Central memory CD8-positive, alpha-beta T cell (primary cell): Measurements from ENCODE around the gene IGSF21.

Experiments used
- ATAC-seq: fragments of 150-1000 bp; cut with Tn5 transposase; replicated peaks from 2 replicates; pipeline ENCODE4 v1.10.0; 2022; ENCODE audit warnings: mild to moderate bottlenecking, moderate FRiP score, moderate number of reproducible peaks; ENCODE audit not compliant: poor library complexity, severe bottlenecking; ENCODE audit errors: extremely low read depth
- DNase-seq, 2 donors: peaks; one replicate each; pipeline ENCODE4 v3.0.0; 2021; ENCODE audit warnings: low spot score in 2 of 2
- H3K27ac Mint-ChIP-seq: one replicate; pipeline ENCODE4 v1.8.0; 2022; ENCODE audit warnings: low read depth, mild to moderate bottlenecking, moderate library complexity, mixed read lengths
- H3K27me3 Mint-ChIP-seq: one replicate; pipeline ENCODE4 v1.8.0; 2022; ENCODE audit warnings: mixed read lengths
- H3K36me3 Mint-ChIP-seq: one replicate; pipeline ENCODE4 v1.8.0; 2022; ENCODE audit warnings: mild to moderate bottlenecking, moderate library complexity, mixed read lengths; ENCODE audit not compliant: insufficient read depth
- H3K4me1 Mint-ChIP-seq: one replicate; pipeline ENCODE4 v1.8.0; 2022; ENCODE audit warnings: mixed read lengths
- H3K4me3 Mint-ChIP-seq: one replicate; pipeline ENCODE4 v1.8.0; 2022; ENCODE audit warnings: mild to moderate bottlenecking, moderate library complexity, mixed read lengths
- H3K9me3 Mint-ChIP-seq: one replicate; pipeline ENCODE4 v1.8.0; 2022; ENCODE audit warnings: mixed read lengths

The IGSF21 gene

GRCh38 chr1:18200136-18200717 lies 92.6 kb downstream of the IGSF21 start:
- H3K9me3 Mint-ChIP-seq, result no peaks in the 10 kb centered on the region
- peaks cover 64% of the 10 kb centered on the region for H3K27me3 Mint-ChIP-seq
- no peak overlapping the region for H3K27ac Mint-ChIP-seq

GRCh38 chr1:18200918-18201317 lies 93.3 kb downstream of the IGSF21 start:
- no peak for ATAC-seq
- DNase-seq, result no peak
- peaks cover 64% of the 10 kb centered on the region for H3K27me3 Mint-ChIP-seq
- H3K9me3 Mint-ChIP-seq, result no peaks in the 10 kb centered on the region
- H3K4me1 Mint-ChIP-seq, result no peaks in the 10 kb centered on the region
- no peaks in the 10 kb centered on the region for H3K36me3 Mint-ChIP-seq
- H3K27ac Mint-ChIP-seq, result no peak overlapping the region
- H3K4me3 Mint-ChIP-seq, result no peak overlapping the region

More at GRCh38 chr1:18200136-18200717, 92.6 kb downstream of the IGSF21 start:
- Mint-ChIP-seq H3K36me3 (no peaks in the 10 kb centered on the region), H3K4me3 (no peak overlapping the region), H3K4me1 (no peaks in the 10 kb centered on the region)
- no peak for DNase-seq
- ATAC-seq, result no peak

GRCh38 chr1:18201997-18202719 lies 94.6 kb downstream of the IGSF21 start:
- DNase-seq (no peak), ATAC-seq (no peak)
- Mint-ChIP-seq H3K4me1 (no peaks in the 10 kb centered on the region), H3K4me3 (no peak overlapping the region), H3K9me3 (no peaks in the 10 kb centered on the region), H3K27me3 (peaks cover 67% of the 10 kb centered on the region), H3K27ac (no peak overlapping the region), H3K36me3 (no peaks in the 10 kb centered on the region)

GRCh38 chr1:18203645-18204044 lies 96.0 kb downstream of the IGSF21 start:
- Mint-ChIP-seq H3K36me3 (no peaks in the 10 kb centered on the region), H3K4me1 (no peaks in the 10 kb centered on the region), H3K27ac (no peak overlapping the region), H3K4me3 (no peak overlapping the region), H3K27me3 (peaks cover 67% of the 10 kb centered on the region), H3K9me3 (no peaks in the 10 kb centered on the region)
- DNase-seq (no peak), ATAC-seq (no peak)

- DNase-seq (no peak), ATAC-seq (no peak)
- Mint-ChIP-seq H3K36me3 (no peaks in the 10 kb centered on the region), H3K4me1 (no peaks in the 10 kb centered on the region), H3K4me3 (no peak overlapping the region), H3K27me3 (peaks cover 63% of the 10 kb centered on the region), H3K9me3 (no peaks in the 10 kb centered on the region), H3K27ac (no peak overlapping the region)
These were observed 97.0 kb downstream of the IGSF21 start for GRCh38 chr1:18204575-18204974.

GRCh38 chr1:18205319-18205718 lies 97.7 kb downstream of the IGSF21 start:
- no peaks in the 10 kb centered on the region for H3K36me3 Mint-ChIP-seq
- H3K27ac Mint-ChIP-seq, result no peak overlapping the region
- DNase-seq (no peak), ATAC-seq (no peak)
- H3K4me3 Mint-ChIP-seq, result no peak overlapping the region
- H3K27me3 Mint-ChIP-seq, result peaks cover 63% of the 10 kb centered on the region
- H3K4me1 Mint-ChIP-seq, result no peaks in the 10 kb centered on the region
- H3K9me3 Mint-ChIP-seq, result no peaks in the 10 kb centered on the region

GRCh38 chr1:18211764-18212163 lies 104.2 kb downstream of the IGSF21 start:
- DNase-seq (no peak), ATAC-seq (no peak)
- H3K27me3 Mint-ChIP-seq, result peaks cover 65% of the 10 kb centered on the region
- no peak overlapping the region for H3K27ac Mint-ChIP-seq
- H3K9me3 Mint-ChIP-seq, result no peaks in the 10 kb centered on the region
- no peaks in the 10 kb centered on the region for H3K4me1 Mint-ChIP-seq
- no peak overlapping the region for H3K4me3 Mint-ChIP-seq
- no peaks in the 10 kb centered on the region for H3K36me3 Mint-ChIP-seq

- no peaks in the 10 kb centered on the region for H3K36me3 Mint-ChIP-seq
- DNase-seq, result no peak
- no peak overlapping the region for H3K4me3 Mint-ChIP-seq
- peaks cover 10% of the 10 kb centered on the region for H3K9me3 Mint-ChIP-seq
- no peak overlapping the region for H3K27ac Mint-ChIP-seq
- peaks cover 46% of the 10 kb centered on the region for H3K27me3 Mint-ChIP-seq
- no peak for ATAC-seq
- H3K4me1 Mint-ChIP-seq, result no peaks in the 10 kb centered on the region
These were observed 109.9 kb downstream of the IGSF21 start for GRCh38 chr1:18217398-18218043.

GRCh38 chr1:18229625-18230024 lies 122.0 kb downstream of the IGSF21 start:
- Mint-ChIP-seq H3K4me3 (no peak overlapping the region), H3K27me3 (peaks cover 38% of the 10 kb centered on the region), H3K36me3 (peaks cover 2% of the 10 kb centered on the region), H3K27ac (no peak overlapping the region), H3K9me3 (no peaks in the 10 kb centered on the region), H3K4me1 (no peaks in the 10 kb centered on the region)
- ATAC-seq (no peak), DNase-seq (no peak)

GRCh38 chr1:18230321-18230720 lies 122.7 kb downstream of the IGSF21 start:
- ATAC-seq, result no peak
- Mint-ChIP-seq H3K27me3 (peaks cover 43% of the 10 kb centered on the region), H3K4me1 (no peaks in the 10 kb centered on the region), H3K9me3 (no peaks in the 10 kb centered on the region), H3K36me3 (no peaks in the 10 kb centered on the region), H3K27ac (no peak overlapping the region), H3K4me3 (no peak overlapping the region)
- DNase-seq, result no peak

GRCh38 chr1:18230840-18231239 lies 123.2 kb downstream of the IGSF21 start:
- Mint-ChIP-seq H3K4me3 (no peak overlapping the region), H3K27me3 (peaks cover 44% of the 10 kb centered on the region), H3K4me1 (no peaks in the 10 kb centered on the region), H3K27ac (no peak overlapping the region), H3K9me3 (no peaks in the 10 kb centered on the region), H3K36me3 (no peaks in the 10 kb centered on the region)
- no peak for DNase-seq
- ATAC-seq, result no peak

GRCh38 chr1:18232052-18232451 lies 124.5 kb downstream of the IGSF21 start:
- Mint-ChIP-seq H3K27ac (no peak overlapping the region), H3K9me3 (no peaks in the 10 kb centered on the region), H3K4me1 (no peaks in the 10 kb centered on the region), H3K27me3 (peaks cover 44% of the 10 kb centered on the region), H3K36me3 (no peaks in the 10 kb centered on the region), H3K4me3 (no peak overlapping the region)
- DNase-seq, result no peak
- no peak for ATAC-seq
